GM10847 (cell line): Measurements from ENCODE around the gene NFIX.

Experiments
- POLR2A ChIP-seq: IDR thresholded peaks from 2 replicates; pipeline ENCODE4 v1.6.1; 2011; ENCODE audit not compliant: insufficient read length; ENCODE audit errors: extremely low read depth

NFIX gene

GRCh38 chr19:12994701-12995595 is at the start of gene NFIX:
TSS of gene NFIX (plus strand) at chr19:12995475. CDS start at chr19:12995838, 363 bp downstream.
- no peak for TF ChIP-seq POLR2A

- peak; percentile 89 for TF ChIP-seq POLR2A
Observed at GRCh38 chr19:12945479-12946091, 49.7 kb upstream of the NFIX start, which contains the start of gene RAD23A. TSS of gene RAD23A (plus strand) at chr19:12945862. CDS start at chr19:12945949, 87 bp downstream.

- no peak for TF ChIP-seq POLR2A
Observed at GRCh38 chr19:12946092-12946721, 49.1 kb upstream of the NFIX start.

- no peak for TF ChIP-seq POLR2A
Observed at GRCh38 chr19:12946731-12947496, 48.4 kb upstream of the NFIX start.

GRCh38 chr19:12947702-12948611 is 47.3 kb upstream of the NFIX start:
- TF ChIP-seq POLR2A = no peak

GRCh38 chr19:12948612-12949362 is 46.5 kb upstream of the NFIX start:
- no peak for TF ChIP-seq POLR2A

- TF ChIP-seq POLR2A = no peak
Observed at GRCh38 chr19:12949363-12950283, 45.7 kb upstream of the NFIX start.

- TF ChIP-seq POLR2A = no peak
Observed at GRCh38 chr19:12952488-12953137, 42.7 kb upstream of the NFIX start.

- TF ChIP-seq POLR2A = peak; percentile 5
Observed at GRCh38 chr19:12953138-12953798, 42.0 kb upstream of the NFIX start.

GRCh38 chr19:12953799-12954611 is 41.3 kb upstream of the NFIX start:
- TF ChIP-seq POLR2A = no peak

- TF ChIP-seq POLR2A = no peak
Observed at GRCh38 chr19:12954612-12954962, 40.7 kb upstream of the NFIX start.
